Neutrophil (primary cell): ENCODE data around the gene OR3A1.
"Not testable (repeated sequence)": the region's sequence is repeated elsewhere in the genome, so short reads cannot be mapped to it uniquely, and the experiment has no call there.

Experiments used
- H3K27ac ChIP-seq: fragments of 200-600 bp; sonication (generic); 2 replicates; pipeline ENCODE4 v1.5.1; 2016; ENCODE audit warnings: mild to moderate bottlenecking, moderate library complexity
- H3K27me3 ChIP-seq: fragments of 200-600 bp; sonication (generic); 2 replicates; pipeline ENCODE4 v1.6.0; 2016; ENCODE audit warnings: mild to moderate bottlenecking
- H3K36me3 ChIP-seq: fragments of 200-600 bp; sonication (generic); 2 replicates; pipeline ENCODE4 v1.5.1; 2017
- H3K4me1 ChIP-seq, 2 experiments: fragments of 200-600 bp in 1 of 2; sonication (generic) in 1 of 2; 1 replicate in 1 of 2; 2 replicates in 1 of 2; pipeline versions ENCODE4 v1.5.1 to v1.6.1; 2013 to 2016; ENCODE audit warnings: low read depth in 1 of 2, low read length in 1 of 2, mild to moderate bottlenecking in 1 of 2, moderate library complexity in 1 of 2; ENCODE audit not compliant: control insufficient read depth in 1 of 2, insufficient read depth in 1 of 2
- H3K4me3 ChIP-seq, 2 experiments: fragments of 200-600 bp in 1 of 2; sonication (generic) in 1 of 2; 1 replicate in 1 of 2; 2 replicates in 1 of 2; pipeline ENCODE4 v1.5.1; 2013 to 2016; ENCODE audit warnings: low read depth in 1 of 2, low read length in 1 of 2, mild to moderate bottlenecking in 1 of 2, moderate library complexity in 1 of 2
- H3K9me3 ChIP-seq: fragments of 200-600 bp; sonication (generic); 2 replicates; pipeline ENCODE4 v1.5.1; 2016
- CTCF ChIP-seq: fragments of 200-600 bp; sonication (generic); IDR thresholded peaks from 2 replicates; pipeline ENCODE4 v1.5.1; 2016; ENCODE audit warnings: antibody characterized with exemption

The OR3A1 gene

GRCh38 chr17:3260163-3260562 lies 38.0 kb downstream of the OR3A1 start:
- Histone ChIP-seq H3K27ac (no peak overlapping the region), H3K36me3 (no peaks in the 10 kb centered on the region), H3K9me3 (no peaks in the 10 kb centered on the region), H3K27me3 (no peaks in the 10 kb centered on the region), H3K4me1 (no peaks in the 10 kb centered on the region), H3K4me3 (no peak overlapping the region)
- no peak for TF ChIP-seq CTCF

GRCh38 chr17:3256575-3256974 lies 41.6 kb downstream of the OR3A1 start:
- Histone ChIP-seq H3K36me3 (no peaks in the 10 kb centered on the region), H3K27me3 (no peaks in the 10 kb centered on the region), H3K4me1 (no peaks in the 10 kb centered on the region), H3K27ac (no peak overlapping the region), H3K4me3 (no peak overlapping the region), H3K9me3 (no peaks in the 10 kb centered on the region)
- no peak for TF ChIP-seq CTCF

- H3K36me3 ChIP-seq, H3K9me3 ChIP-seq, H3K4me3 ChIP-seq, H3K4me1 ChIP-seq, H3K27me3 ChIP-seq, H3K27ac ChIP-seq: not testable (repeated sequence)
Observed at GRCh38 chr17:3249013-3249412, 49.1 kb downstream of the OR3A1 start.

- H3K27me3 ChIP-seq, H3K9me3 ChIP-seq, H3K4me3 ChIP-seq, H3K36me3 ChIP-seq: not testable (repeated sequence)
- Histone ChIP-seq H3K4me1 (peaks cover under 1 to 11% of the 10 kb centered on the region in 2 experiments), H3K27ac (peak overlapping the region; percentile 50)
Observed at GRCh38 chr17:3244841-3245240, 53.3 kb downstream of the OR3A1 start.

GRCh38 chr17:3241044-3241443 lies 57.1 kb downstream of the OR3A1 start:
- H3K4me1 ChIP-seq = peaks cover 11 to 18% of the 10 kb centered on the region in 2 experiments
- H3K36me3 ChIP-seq, H3K27me3 ChIP-seq, H3K4me3 ChIP-seq, H3K9me3 ChIP-seq: not testable (repeated sequence)
- H3K27ac ChIP-seq = peak overlapping the region; percentile 38
